Cardiac muscle cell (in vitro differentiated cells and primary cell): Measurements from ENCODE around the gene CEP131. TPM values are rescaled to one million over a fixed set of nuclear protein-coding genes. Genes with fewer than 3 reads are reported as not detected.

ENCODE experiments used
- DNase-seq, 2 donors: peaks; one replicate each; pipeline versions ENCODE4 v3.0.0 to v3.0.0-alpha.2; 2010 to 2017; ENCODE audit warnings: low read depth in 1 of 2, low spot score in 1 of 2
- H3K27ac ChIP-seq: fragments of 200-600 bp; sonication (generic); 2 replicates; pipeline ENCODE4 v1.5.1; 2016
- H3K27me3 ChIP-seq: fragments of 200-600 bp; sonication (generic); 2 replicates; pipeline ENCODE4 v1.6.0; 2016; ENCODE audit warnings: control low read depth
- H3K36me3 ChIP-seq: fragments of 200-600 bp; sonication (generic); 2 replicates; pipeline ENCODE4 v1.5.1; 2016; ENCODE audit warnings: control low read depth
- H3K4me1 ChIP-seq: fragments of 200-600 bp; sonication (generic); 2 replicates; pipeline ENCODE4 v1.8.1; 2017; ENCODE audit warnings: low read depth, mild to moderate bottlenecking, mixed run types
- H3K4me3 ChIP-seq: fragments of 200-600 bp; sonication (generic); 2 replicates; pipeline ENCODE4 v1.5.1; 2016; ENCODE audit warnings: mild to moderate bottlenecking
- H3K9me3 ChIP-seq: fragments of 200-600 bp; sonication (generic); 2 replicates; pipeline ENCODE4 v1.5.1; 2017; ENCODE audit warnings: low read depth, mild to moderate bottlenecking, control low read depth
- polyA plus RNA-seq: library from polyadenylated mRNA; unstranded; fragments of >200 nt; fragmentation: Nextera tagmentation; extraction: Ambion mirVana; gene quantifications from 2 replicates; pipeline ENCODE4 v1.2.1, GENCODE V29; 2016
- total RNA-seq: library from RNA; depleted of rRNA; stranded (reverse); fragments of >200 nt; gene quantifications from 2 replicates; pipeline ENCODE4 v1.2.3, GENCODE V29; 2016
- TF ChIP-seq, protein P1 (sequence below): IDR thresholded peaks from 2 replicates; pipeline ENCODE4 v1.5.1; 2012; ENCODE audit warnings: low read depth, mild to moderate bottlenecking, low read length

CEP131 gene
- total and polyA plus RNA-seq, 2 experiments from 2014 or later = 29.2 to 37.0 TPM

DNA sequence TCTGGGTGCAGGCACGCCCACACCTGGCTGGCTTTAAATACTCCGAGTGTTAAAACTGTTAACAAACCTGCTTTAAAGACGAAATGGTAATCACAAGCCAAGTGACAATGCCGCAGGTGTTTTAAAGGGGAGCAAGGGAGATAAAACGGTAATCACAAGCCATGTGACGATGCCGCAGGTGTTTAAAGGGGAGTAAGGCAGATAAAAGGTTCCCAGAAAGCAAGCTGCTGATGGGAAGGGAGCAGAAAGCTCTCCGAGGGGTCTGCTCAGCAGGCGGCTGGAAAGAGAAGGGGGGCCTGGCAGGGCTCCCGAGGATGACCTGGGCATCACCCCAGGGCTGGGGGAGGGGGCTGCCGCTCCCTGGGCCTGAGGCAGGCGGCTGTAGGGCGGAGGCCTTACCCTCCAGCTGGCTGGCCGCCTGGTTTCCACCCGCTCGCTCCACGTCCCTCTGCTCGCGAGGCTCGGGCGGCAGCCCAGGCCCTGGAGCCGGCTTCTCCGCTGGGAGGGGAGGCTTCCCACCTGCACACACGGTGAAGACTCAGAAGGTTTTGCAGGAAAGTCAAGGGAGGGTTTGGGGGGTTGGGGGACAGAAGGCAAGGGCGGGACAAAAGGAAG lies 28.4 kb upstream of the CEP131 start:
- peaks cover 24% of the 10 kb centered on the region for H3K4me1 ChIP-seq

DNA sequence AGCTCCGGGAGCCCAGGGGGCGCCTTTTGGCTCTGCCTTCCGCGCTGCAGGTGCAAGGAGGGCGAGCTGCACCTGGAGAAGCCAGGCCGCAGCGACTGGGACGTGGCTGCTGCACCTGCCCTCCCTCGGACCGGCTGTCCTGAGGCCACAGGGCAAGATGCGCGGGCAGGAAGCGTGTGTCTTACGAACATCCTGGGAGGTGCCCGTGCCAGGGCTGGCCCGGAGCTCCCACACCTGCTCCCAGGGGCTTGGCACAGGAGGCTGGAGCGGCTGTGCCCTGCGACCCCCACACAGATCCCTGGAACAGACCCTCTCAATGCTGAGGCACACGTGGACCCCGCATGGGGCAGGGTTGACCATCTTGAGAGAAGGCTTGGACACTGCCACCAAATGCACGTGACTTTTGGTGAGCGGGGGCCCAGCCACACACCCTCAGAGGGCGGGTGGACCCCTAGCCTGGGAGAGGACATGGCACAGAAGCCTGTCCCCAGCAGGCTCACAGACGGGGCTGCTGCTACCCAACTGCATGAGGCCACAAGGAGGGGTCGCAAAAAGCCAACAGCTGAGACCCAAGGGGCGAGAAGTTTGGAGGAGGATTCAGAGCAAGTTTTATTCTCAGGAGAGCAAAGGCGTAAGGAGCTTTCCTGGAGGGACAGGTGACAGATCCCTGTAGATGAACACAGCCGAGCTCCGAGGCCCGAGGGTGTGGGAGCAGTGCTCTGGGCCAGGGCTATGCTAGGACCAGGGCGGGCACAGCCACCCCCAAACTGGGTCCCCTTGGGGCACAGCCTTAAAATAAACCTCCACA lies 27.7 kb upstream of the CEP131 start:
- peak overlapping the region; percentile 67 for H3K27ac ChIP-seq
- H3K4me1 ChIP-seq = peaks cover 22% of the 10 kb centered on the region
- H3K9me3 ChIP-seq = no peaks in the 10 kb centered on the region
- no peaks in the 10 kb centered on the region for H3K36me3 ChIP-seq
- no peaks in the 10 kb centered on the region for H3K27me3 ChIP-seq
- no peak for DNase-seq
- H3K4me3 ChIP-seq = no peak overlapping the region
- TF ChIP-seq, protein P1, sequence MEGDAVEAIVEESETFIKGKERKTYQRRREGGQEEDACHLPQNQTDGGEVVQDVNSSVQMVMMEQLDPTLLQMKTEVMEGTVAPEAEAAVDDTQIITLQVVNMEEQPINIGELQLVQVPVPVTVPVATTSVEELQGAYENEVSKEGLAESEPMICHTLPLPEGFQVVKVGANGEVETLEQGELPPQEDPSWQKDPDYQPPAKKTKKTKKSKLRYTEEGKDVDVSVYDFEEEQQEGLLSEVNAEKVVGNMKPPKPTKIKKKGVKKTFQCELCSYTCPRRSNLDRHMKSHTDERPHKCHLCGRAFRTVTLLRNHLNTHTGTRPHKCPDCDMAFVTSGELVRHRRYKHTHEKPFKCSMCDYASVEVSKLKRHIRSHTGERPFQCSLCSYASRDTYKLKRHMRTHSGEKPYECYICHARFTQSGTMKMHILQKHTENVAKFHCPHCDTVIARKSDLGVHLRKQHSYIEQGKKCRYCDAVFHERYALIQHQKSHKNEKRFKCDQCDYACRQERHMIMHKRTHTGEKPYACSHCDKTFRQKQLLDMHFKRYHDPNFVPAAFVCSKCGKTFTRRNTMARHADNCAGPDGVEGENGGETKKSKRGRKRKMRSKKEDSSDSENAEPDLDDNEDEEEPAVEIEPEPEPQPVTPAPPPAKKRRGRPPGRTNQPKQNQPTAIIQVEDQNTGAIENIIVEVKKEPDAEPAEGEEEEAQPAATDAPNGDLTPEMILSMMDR = no peak

More for the DNA sequence above, 28.4 kb upstream of the CEP131 start:
- no peaks in the 10 kb centered on the region for H3K9me3 ChIP-seq
- H3K27me3 ChIP-seq = no peaks in the 10 kb centered on the region
- H3K36me3 ChIP-seq = no peaks in the 10 kb centered on the region
- DNase-seq = peak in 1 of 2 donors; percentile 17
- TF ChIP-seq, protein P1 = no peak
- peak overlapping the region; percentile 67 for H3K27ac ChIP-seq
- H3K4me3 ChIP-seq = no peak overlapping the region

DNA sequence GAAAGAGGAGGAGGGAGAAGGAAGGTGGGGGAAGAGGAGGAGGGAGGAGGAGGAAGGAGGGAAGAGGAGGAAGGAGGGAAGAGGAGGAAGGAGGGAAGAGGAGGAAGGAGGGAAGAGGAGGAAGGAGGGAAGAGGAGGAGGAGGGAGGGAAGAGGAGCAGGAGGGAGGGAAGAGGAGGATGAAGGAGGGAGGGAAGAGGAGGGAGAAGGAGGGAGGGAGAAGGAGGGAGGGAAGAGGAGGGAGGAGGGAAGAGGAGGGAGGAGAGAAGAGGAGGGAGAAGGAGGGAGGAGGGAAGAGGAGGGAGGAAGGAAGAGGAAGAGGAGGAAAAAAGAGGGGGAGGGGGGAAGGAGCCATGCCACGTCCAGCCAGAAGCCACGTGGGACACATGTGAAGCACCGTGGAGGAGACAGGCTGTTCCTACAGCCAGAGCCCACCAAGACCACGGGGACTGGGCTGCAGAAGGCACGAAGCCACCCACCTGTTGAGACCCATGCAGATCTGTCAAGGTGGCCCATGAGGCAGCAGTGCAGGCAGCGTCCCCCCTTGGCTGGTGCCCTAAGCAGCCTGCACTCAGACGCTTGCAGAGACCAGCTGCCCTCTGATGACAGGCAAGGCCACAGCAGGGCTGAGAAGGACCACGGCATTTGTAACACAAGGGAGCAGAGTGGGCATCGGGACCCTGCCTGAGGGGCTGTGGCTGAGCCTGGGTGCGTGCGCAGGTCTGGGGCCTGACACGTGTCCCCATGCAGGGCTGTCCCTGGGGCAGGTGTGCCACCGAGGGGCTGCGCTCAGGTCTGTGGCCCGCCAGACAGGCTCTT lies 26.7 kb upstream of the CEP131 start:
- no peaks in the 10 kb centered on the region for H3K9me3 ChIP-seq

DNA sequence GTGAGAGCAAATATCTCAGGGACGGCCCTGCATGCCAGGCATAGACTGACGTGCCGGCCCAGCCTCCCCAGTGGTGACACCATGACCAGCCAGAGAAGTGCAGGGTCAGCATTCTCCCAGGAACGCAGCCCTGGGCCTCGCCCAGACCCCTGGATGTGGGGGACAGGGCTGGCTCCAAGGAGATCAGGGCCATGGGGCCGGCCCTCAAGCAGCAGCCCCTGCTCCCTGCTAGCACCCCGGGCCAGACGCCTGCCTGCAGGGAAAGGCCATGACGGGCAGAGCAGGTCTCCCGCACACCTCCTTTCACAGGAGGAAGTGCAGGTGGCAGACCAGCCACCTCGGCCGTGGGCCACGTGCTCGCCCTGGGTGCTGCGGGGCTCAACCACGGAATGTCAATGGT lies 25.9 kb upstream of the CEP131 start:
- TF ChIP-seq, protein P1 = no peak
- Histone ChIP-seq H3K9me3 (no peaks in the 10 kb centered on the region), H3K36me3 (no peaks in the 10 kb centered on the region), H3K4me3 (no peak overlapping the region), H3K4me1 (peaks cover 17% of the 10 kb centered on the region), H3K27me3 (no peaks in the 10 kb centered on the region), H3K27ac (no peak overlapping the region)
- no peak for DNase-seq

More for the DNA sequence above, 26.7 kb upstream of the CEP131 start:
- peak in 1 of 2 donors; percentile 14 for DNase-seq
- Histone ChIP-seq H3K27me3 (no peaks in the 10 kb centered on the region), H3K36me3 (no peaks in the 10 kb centered on the region), H3K4me3 (no peak overlapping the region), H3K27ac (no peak overlapping the region), H3K4me1 (peaks cover 17% of the 10 kb centered on the region)
- TF ChIP-seq, protein P1 = no peak

DNA sequence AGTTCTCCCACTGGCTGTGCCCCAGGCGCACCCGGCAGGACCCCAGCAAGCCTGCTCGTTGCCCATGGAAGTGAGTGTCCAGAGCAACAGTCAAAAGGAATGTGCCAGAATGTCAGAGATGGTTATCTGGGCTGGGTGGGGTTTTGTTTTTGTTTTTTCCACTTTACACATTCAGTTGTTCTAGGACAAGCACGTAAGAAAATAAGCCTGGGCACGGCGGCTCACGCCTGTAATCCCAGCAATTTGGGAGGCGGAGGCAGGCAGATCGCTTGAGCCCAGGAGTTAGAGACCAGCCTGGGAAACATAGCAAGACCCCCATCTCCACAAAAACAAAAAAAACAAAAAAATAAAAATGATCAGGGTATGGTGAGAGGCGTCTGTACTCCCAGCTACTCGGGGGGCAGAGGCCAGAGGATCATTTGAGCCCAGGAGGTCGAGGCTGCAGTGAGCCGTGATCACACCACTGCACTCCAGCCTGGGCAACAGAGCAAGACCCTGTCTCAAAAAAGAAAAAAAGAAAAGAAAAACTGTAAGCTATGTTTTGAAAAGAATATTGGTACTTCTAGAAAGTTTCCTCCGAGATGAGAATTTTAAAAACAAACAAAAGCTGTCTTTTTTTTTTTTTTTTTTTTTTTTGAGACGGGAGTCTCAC lies 24.7 kb upstream of the CEP131 start:
- Histone ChIP-seq H3K27me3 (no peaks in the 10 kb centered on the region), H3K36me3 (no peaks in the 10 kb centered on the region), H3K27ac (no peak overlapping the region), H3K9me3 (no peaks in the 10 kb centered on the region), H3K4me1 (peaks cover 14% of the 10 kb centered on the region), H3K4me3 (no peak overlapping the region)
- TF ChIP-seq, protein P1 = no peak
- DNase-seq = no peak
